Upper lobe of left lung (tissue), 6 donors: ENCODE data around the gene CAMK1D. TPM values are rescaled to one million over a fixed set of nuclear protein-coding genes. Genes with fewer than 3 reads are reported as not detected.
A peak's percentile ranks its signal among the peaks of the same experiment; 100 is the strongest.

Experiments
- ATAC-seq, 2 donors: fragments of 200-7000 bp; cut with Tn5 transposase; one replicate each; pipeline ENCODE4 v1.9.1; 2022; ENCODE audit warnings: mild to moderate bottlenecking in 2 of 2, moderate library complexity in 2 of 2; ENCODE audit not compliant: low FRiP score in 2 of 2
- DNase-seq, 2 donors: peaks; one replicate each; pipeline ENCODE4 v3.0.0-alpha.2; 2019 to 2020
- H3K27ac ChIP-seq, 4 donors: fragments of 200-600 bp; sonication (generic); one replicate each; pipeline ENCODE4 v1.5.1; 2016 to 2019
- H3K27me3 ChIP-seq, 4 donors: fragments of 200-600 bp; sonication (generic); one replicate each; pipeline ENCODE4 v1.5.1; 2017 to 2019
- H3K36me3 ChIP-seq, 4 donors: fragments of 200-600 bp; sonication (generic); one replicate each; pipeline ENCODE4 v1.5.1; 2016 to 2019
- H3K4me1 ChIP-seq, 4 donors: fragments of 200-600 bp; sonication (generic); one replicate each; pipeline ENCODE4 v1.5.1; 2018 to 2019
- H3K4me3 ChIP-seq, 4 donors: fragments of 200-600 bp; sonication (generic); one replicate each; pipeline ENCODE4 v1.5.1; 2017 to 2019; ENCODE audit warnings: mild to moderate bottlenecking in 2 of 4, moderate library complexity in 1 of 4
- H3K9me3 ChIP-seq, 4 donors: fragments of 200-600 bp; sonication (generic); one replicate each; pipeline ENCODE4 v1.5.1; 2018 to 2019
- CTCF ChIP-seq, 6 experiments: fragments of 450-650 bp in 4 of 6; fragments of 200-600 bp in 2 of 6; sonication (generic) in 2 of 6; IDR thresholded peaks; one replicate each; pipeline ENCODE4 v1.5.1; 2016 to 2019; ENCODE audit warnings: antibody characterized with exemption in 6 of 6
- EP300 ChIP-seq, 4 donors: sonication (generic); formaldehyde crosslinking; IDR thresholded peaks; one replicate each; pipeline ENCODE4 v1.5.1; 2017; ENCODE audit warnings: antibody characterized with exemption in 4 of 4, control low read depth in 2 of 4
- POLR2A ChIP-seq, 4 donors: fragments of 450-650 bp; IDR thresholded peaks; one replicate each; pipeline ENCODE4 v1.5.1; 2016 to 2017; ENCODE audit warnings: antibody characterized with exemption in 4 of 4, mild to moderate bottlenecking in 2 of 4
- POLR2AphosphoS5 ChIP-seq, 2 donors: sonication (generic); formaldehyde crosslinking; IDR thresholded peaks; one replicate each; pipeline ENCODE4 v1.5.1; 2017; ENCODE audit warnings: antibody characterized with exemption in 2 of 2
- WGBS, 2 donors: methylation state at CpG; one replicate each; pipeline ENCODE4 v1.1.5; 2017 to 2018; 5-methylcytosine and 5-hydroxymethylcytosine counted together
- total RNA-seq, 6 donors: library from RNA; depleted of rRNA in 4 of 6; stranded (reverse); fragments of >200 nt in 4 of 6; gene quantifications; one replicate each; pipeline versions ENCODE4 v1.1.0 to v1.2.1, GENCODE V29; 2016 to 2021
- donor health status: DM: no; HTN: no; CAD: no; lungs with moderate emphysema.
- donor health status: DM: no; HTN: yes; CAD: no; lungs with severe emphysema.

The CAMK1D gene
- total RNA-seq, 6 donors from 2014 or later = 6.2 to 29.2 (median 19.0) TPM

- DNase-seq = no peak
- Histone ChIP-seq H3K36me3 (no peaks in the 10 kb centered on the region), H3K4me1 (peaks cover 0 to 6% (median 2%) of the 10 kb centered on the region in 4 donors), H3K27me3 (no peaks in the 10 kb centered on the region), H3K27ac (no peak overlapping the region), H3K9me3 (no peaks in the 10 kb centered on the region), H3K4me3 (no peak overlapping the region)
- 91 to 93% methylated on average over 5 of the region's 5 CpGs for WGBS, 2 donors
- ATAC-seq = no peak
- TF ChIP-seq POLR2AphosphoS5 (IDR thresholded peaks at IDR 0.05) (no peak), POLR2A (IDR thresholded peaks at IDR 0.05) (no peak), EP300 (IDR thresholded peaks at IDR 0.05) (no peak), CTCF (IDR thresholded peaks at IDR 0.05) (no peak)
These were observed 243.6 kb downstream of the CAMK1D start for GRCh38 chr10:12592967-12593366.

GRCh38 chr10:12594448-12594944 is 245.1 kb downstream of the CAMK1D start:
- 50 to 51% methylated on average over 8 of the region's 8 CpGs for WGBS, 2 donors
- Histone ChIP-seq H3K27me3 (no peaks in the 10 kb centered on the region), H3K27ac (peak overlapping the region in 3 of 4 donors; percentile 1 to 29 (median 19)), H3K9me3 (no peaks in the 10 kb centered on the region), H3K4me1 (no peaks in the 10 kb centered on the region), H3K36me3 (no peaks in the 10 kb centered on the region), H3K4me3 (no peak overlapping the region)
- TF ChIP-seq EP300 (IDR thresholded peaks at IDR 0.05) = peak in 1 of 4 donors; percentile 22
- no peak for TF ChIP-seq CTCF (IDR thresholded peaks at IDR 0.05)
- TF ChIP-seq POLR2A (IDR thresholded peaks at IDR 0.05) = no peak
- ATAC-seq (peak in 1 of 2 donors; percentile 58), DNase-seq (no peak)

- Histone ChIP-seq H3K4me3 (no peak overlapping the region), H3K4me1 (no peaks in the 10 kb centered on the region), H3K27me3 (no peaks in the 10 kb centered on the region), H3K36me3 (no peaks in the 10 kb centered on the region), H3K27ac (no peak overlapping the region), H3K9me3 (no peaks in the 10 kb centered on the region)
- DNase-seq (no peak), ATAC-seq (no peak)
- TF ChIP-seq POLR2A (IDR thresholded peaks at IDR 0.05) (no peak), EP300 (IDR thresholded peaks at IDR 0.05) (no peak), POLR2AphosphoS5 (IDR thresholded peaks at IDR 0.05) (no peak), CTCF (IDR thresholded peaks at IDR 0.05) (no peak)
- 84 to 95% methylated on average over 2 of the region's 2 CpGs for WGBS, 2 donors
These were observed 246.7 kb downstream of the CAMK1D start for GRCh38 chr10:12595936-12596576.

GRCh38 chr10:12597176-12597575 is 247.8 kb downstream of the CAMK1D start:
- DNase-seq = no peak
- no peak overlapping the region for H3K4me3 ChIP-seq
- no peak for ATAC-seq
- no peaks in the 10 kb centered on the region for H3K36me3 ChIP-seq
- H3K27ac ChIP-seq = no peak overlapping the region
- no peaks in the 10 kb centered on the region for H3K27me3 ChIP-seq
- peaks cover 0 to 6% (median 2%) of the 10 kb centered on the region in 4 donors for H3K4me1 ChIP-seq
- 93 to 94% methylated on average over 6 of the region's 6 CpGs for WGBS, 2 donors
- H3K9me3 ChIP-seq = no peaks in the 10 kb centered on the region
- no peak for TF ChIP-seq EP300 (IDR thresholded peaks at IDR 0.05)
- TF ChIP-seq POLR2A (IDR thresholded peaks at IDR 0.05) = no peak
- no peak for TF ChIP-seq POLR2AphosphoS5 (IDR thresholded peaks at IDR 0.05)
- no peak for TF ChIP-seq CTCF (IDR thresholded peaks at IDR 0.05)
